ENCODE data around the gene DOC2B. TPM values are rescaled to one million over a fixed set of nuclear protein-coding genes. Genes with fewer than 3 reads are reported as not detected.
"Not testable (repeated sequence)": the region's sequence is repeated elsewhere in the genome, so short reads cannot be mapped to it uniquely, and the experiment has no call there.

Gene DOC2B
- total and polyA plus RNA-seq, 2 experiments from 2014 or later, result 0.42 to 3.8 TPM

DNA sequence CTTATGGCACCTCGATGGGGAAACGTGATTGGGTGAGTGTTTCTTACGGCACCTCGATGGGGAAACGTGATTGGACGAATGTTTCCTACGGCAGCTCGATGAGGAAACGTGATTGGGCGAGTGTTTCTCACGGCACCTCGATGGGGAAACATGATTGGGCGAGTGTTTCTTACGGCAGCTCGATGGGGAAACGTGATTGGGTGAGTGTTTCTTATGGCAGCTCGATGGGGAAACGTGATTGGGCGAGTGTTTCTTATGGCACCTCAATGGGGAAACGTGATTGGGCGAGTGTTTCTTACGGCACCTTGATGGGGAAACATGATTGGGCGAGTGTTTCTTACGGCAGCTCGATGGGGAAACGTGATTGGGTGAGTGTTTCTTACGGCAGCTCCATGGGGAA lies 25.0 kb upstream of the DOC2B start:
- H3K4me1 ChIP-seq (ENCODE audit: insufficient read depth); H3K4me2 ChIP-seq; H3K79me2 ChIP-seq (replicated peaks; ENCODE audit: insufficient read depth); H3K27ac Mint-ChIP-seq; H3K27me3 Mint-ChIP-seq (ENCODE audit: insufficient read depth, low read depth, poor library complexity); H2AFZ ChIP-seq; H3K4me1 Mint-ChIP-seq; ATAC-seq; H3K9me2 ChIP-seq (ENCODE audit: insufficient read depth); DNase-seq (ENCODE audit: low spot score); H3K27me3 ChIP-seq (ENCODE audit: insufficient read depth); H4K20me1 ChIP-seq (replicated peaks; ENCODE audit: insufficient read depth); H3K4me3 Mint-ChIP-seq; H3K36me3 ChIP-seq (ENCODE audit: insufficient read depth); H3F3A ChIP-seq (replicated peaks; ENCODE audit: low read depth); H3K4me3 ChIP-seq; H3K27ac ChIP-seq (ENCODE audit: low read depth): not testable (repeated sequence)
- H3K9me3 Mint-ChIP-seq, result peaks cover 17% of the 10 kb centered on the region
- H3K36me3 Mint-ChIP-seq (ENCODE audit: low read depth), result peaks cover 25% of the 10 kb centered on the region

DNA sequence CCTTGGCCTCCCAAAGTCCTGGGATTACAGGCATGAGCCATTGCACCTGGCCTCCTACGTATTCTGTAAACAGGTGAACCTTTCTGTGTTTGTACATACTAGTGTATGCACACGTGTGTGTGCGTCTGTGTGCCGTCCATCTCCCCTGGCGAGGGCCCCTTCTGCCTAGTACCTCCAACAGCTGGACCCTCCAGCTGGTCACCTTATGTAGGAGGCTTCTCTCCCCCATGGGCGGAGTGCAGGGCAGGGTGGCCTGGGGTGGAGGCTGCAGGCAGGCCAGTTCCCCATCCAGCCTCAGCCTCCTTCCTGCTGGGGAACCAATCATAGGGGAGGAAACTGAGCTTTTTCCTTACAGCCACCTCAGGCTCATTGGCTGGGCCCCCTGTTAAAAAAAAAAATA lies 24.4 kb upstream of the DOC2B start:
- Mint-ChIP-seq H3K4me3 (no peak overlapping the region), H3K4me1 (peaks cover 8% of the 10 kb centered on the region), H3K27ac (no peak overlapping the region), H3K9me3 (peaks cover 17% of the 10 kb centered on the region), H3K27me3 (ENCODE audit: insufficient read depth, low read depth, poor library complexity) (peaks cover 6% of the 10 kb centered on the region), H3K36me3 (ENCODE audit: low read depth) (peaks cover 20% of the 10 kb centered on the region)
- Histone ChIP-seq H2AFZ (no peak overlapping the region), H3K27ac (ENCODE audit: low read depth) (no peak overlapping the region), H3K4me2 (no peak overlapping the region), H3K79me2 (replicated peaks; ENCODE audit: insufficient read depth) (no peaks in the 10 kb centered on the region), H3K4me3 (no peak overlapping the region), H3K36me3 (ENCODE audit: insufficient read depth) (no peaks in the 10 kb centered on the region), H3K27me3 (ENCODE audit: insufficient read depth) (no peaks in the 10 kb centered on the region), H4K20me1 (replicated peaks; ENCODE audit: insufficient read depth) (no peaks in the 10 kb centered on the region), H3K9me2 (ENCODE audit: insufficient read depth) (no peaks in the 10 kb centered on the region), H3K4me1 (ENCODE audit: insufficient read depth) (no peaks in the 10 kb centered on the region), H3F3A (replicated peaks; ENCODE audit: low read depth) (no peaks in the 10 kb centered on the region)
- ATAC-seq (no peak), DNase-seq (ENCODE audit: low spot score) (no peak)
- TF ChIP-seq EZH2phosphoT487 (IDR thresholded peaks at IDR 0.05; ENCODE audit: unreplicated experiment) (no peak), ZNF114 (CRISPR knock-in tag; IDR thresholded peaks at IDR 0.05) (no peak), ZNF331 (CRISPR knock-in tag; IDR thresholded peaks at IDR 0.05; ENCODE audit: low read depth) (no peak), STAT1 (IDR thresholded peaks at IDR 0.05; ENCODE audit: unreplicated experiment) (no peak), EZH2 (IDR thresholded peaks at IDR 0.05; ENCODE audit: low read depth, unreplicated experiment) (no peak), POLR2AphosphoS5 (IDR thresholded peaks at IDR 0.05; ENCODE audit: low read depth) (no peak), CREB1 (CRISPR knock-in tag; IDR thresholded peaks at IDR 0.05; ENCODE audit: low read depth) (no peak), JUNB (IDR thresholded peaks at IDR 0.05; ENCODE audit: unreplicated experiment) (no peak), NANOG (IDR thresholded peaks at IDR 0.05; ENCODE audit: borderline replicate concordance) (no peak)
- TF ChIP-seq, protein P1, sequence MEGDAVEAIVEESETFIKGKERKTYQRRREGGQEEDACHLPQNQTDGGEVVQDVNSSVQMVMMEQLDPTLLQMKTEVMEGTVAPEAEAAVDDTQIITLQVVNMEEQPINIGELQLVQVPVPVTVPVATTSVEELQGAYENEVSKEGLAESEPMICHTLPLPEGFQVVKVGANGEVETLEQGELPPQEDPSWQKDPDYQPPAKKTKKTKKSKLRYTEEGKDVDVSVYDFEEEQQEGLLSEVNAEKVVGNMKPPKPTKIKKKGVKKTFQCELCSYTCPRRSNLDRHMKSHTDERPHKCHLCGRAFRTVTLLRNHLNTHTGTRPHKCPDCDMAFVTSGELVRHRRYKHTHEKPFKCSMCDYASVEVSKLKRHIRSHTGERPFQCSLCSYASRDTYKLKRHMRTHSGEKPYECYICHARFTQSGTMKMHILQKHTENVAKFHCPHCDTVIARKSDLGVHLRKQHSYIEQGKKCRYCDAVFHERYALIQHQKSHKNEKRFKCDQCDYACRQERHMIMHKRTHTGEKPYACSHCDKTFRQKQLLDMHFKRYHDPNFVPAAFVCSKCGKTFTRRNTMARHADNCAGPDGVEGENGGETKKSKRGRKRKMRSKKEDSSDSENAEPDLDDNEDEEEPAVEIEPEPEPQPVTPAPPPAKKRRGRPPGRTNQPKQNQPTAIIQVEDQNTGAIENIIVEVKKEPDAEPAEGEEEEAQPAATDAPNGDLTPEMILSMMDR (conservative IDR thresholded peaks at IDR 0.05; ENCODE audit: low read depth in 2 of 2), result no peak
- TF ChIP-seq, protein P2, sequence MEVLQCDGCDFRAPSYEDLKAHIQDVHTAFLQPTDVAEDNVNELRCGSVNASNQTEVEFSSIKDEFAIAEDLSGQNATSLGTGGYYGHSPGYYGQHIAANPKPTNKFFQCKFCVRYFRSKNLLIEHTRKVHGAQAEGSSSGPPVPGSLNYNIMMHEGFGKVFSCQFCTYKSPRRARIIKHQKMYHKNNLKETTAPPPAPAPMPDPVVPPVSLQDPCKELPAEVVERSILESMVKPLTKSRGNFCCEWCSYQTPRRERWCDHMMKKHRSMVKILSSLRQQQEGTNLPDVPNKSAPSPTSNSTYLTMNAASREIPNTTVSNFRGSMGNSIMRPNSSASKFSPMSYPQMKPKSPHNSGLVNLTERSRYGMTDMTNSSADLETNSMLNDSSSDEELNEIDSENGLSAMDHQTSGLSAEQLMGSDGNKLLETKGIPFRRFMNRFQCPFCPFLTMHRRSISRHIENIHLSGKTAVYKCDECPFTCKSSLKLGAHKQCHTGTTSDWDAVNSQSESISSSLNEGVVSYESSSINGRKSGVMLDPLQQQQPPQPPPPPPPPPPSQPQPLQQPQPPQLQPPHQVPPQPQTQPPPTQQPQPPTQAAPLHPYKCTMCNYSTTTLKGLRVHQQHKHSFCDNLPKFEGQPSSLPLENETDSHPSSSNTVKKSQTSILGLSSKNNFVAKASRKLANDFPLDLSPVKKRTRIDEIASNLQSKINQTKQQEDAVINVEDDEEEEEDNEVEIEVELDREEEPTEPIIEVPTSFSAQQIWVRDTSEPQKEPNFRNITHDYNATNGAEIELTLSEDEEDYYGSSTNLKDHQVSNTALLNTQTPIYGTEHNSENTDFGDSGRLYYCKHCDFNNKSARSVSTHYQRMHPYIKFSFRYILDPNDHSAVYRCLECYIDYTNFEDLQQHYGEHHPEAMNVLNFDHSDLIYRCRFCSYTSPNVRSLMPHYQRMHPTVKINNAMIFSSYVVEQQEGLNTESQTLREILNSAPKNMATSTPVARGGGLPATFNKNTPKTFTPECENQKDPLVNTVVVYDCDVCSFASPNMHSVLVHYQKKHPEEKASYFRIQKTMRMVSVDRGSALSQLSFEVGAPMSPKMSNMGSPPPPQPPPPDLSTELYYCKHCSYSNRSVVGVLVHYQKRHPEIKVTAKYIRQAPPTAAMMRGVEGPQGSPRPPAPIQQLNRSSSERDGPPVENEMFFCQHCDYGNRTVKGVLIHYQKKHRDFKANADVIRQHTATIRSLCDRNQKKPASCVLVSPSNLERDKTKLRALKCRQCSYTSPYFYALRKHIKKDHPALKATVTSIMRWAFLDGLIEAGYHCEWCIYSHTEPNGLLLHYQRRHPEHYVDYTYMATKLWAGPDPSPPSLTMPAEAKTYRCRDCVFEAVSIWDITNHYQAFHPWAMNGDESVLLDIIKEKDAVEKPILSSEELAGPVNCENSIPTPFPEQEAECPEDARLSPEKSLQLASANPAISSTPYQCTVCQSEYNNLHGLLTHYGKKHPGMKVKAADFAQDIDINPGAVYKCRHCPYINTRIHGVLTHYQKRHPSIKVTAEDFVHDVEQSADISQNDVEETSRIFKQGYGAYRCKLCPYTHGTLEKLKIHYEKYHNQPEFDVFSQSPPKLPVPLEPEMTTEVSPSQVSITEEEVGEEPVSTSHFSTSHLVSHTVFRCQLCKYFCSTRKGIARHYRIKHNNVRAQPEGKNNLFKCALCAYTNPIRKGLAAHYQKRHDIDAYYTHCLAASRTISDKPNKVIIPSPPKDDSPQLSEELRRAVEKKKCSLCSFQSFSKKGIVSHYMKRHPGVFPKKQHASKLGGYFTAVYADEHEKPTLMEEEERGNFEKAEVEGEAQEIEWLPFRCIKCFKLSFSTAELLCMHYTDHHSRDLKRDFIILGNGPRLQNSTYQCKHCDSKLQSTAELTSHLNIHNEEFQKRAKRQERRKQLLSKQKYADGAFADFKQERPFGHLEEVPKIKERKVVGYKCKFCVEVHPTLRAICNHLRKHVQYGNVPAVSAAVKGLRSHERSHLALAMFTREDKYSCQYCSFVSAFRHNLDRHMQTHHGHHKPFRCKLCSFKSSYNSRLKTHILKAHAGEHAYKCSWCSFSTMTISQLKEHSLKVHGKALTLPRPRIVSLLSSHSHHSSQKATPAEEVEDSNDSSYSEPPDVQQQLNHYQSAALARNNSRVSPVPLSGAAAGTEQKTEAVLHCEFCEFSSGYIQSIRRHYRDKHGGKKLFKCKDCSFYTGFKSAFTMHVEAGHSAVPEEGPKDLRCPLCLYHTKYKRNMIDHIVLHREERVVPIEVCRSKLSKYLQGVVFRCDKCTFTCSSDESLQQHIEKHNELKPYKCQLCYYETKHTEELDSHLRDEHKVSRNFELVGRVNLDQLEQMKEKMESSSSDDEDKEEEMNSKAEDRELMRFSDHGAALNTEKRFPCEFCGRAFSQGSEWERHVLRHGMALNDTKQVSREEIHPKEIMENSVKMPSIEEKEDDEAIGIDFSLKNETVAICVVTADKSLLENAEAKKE (CRISPR knock-in tag; IDR thresholded peaks at IDR 0.05), result no peak
- TF ChIP-seq, protein P3, sequence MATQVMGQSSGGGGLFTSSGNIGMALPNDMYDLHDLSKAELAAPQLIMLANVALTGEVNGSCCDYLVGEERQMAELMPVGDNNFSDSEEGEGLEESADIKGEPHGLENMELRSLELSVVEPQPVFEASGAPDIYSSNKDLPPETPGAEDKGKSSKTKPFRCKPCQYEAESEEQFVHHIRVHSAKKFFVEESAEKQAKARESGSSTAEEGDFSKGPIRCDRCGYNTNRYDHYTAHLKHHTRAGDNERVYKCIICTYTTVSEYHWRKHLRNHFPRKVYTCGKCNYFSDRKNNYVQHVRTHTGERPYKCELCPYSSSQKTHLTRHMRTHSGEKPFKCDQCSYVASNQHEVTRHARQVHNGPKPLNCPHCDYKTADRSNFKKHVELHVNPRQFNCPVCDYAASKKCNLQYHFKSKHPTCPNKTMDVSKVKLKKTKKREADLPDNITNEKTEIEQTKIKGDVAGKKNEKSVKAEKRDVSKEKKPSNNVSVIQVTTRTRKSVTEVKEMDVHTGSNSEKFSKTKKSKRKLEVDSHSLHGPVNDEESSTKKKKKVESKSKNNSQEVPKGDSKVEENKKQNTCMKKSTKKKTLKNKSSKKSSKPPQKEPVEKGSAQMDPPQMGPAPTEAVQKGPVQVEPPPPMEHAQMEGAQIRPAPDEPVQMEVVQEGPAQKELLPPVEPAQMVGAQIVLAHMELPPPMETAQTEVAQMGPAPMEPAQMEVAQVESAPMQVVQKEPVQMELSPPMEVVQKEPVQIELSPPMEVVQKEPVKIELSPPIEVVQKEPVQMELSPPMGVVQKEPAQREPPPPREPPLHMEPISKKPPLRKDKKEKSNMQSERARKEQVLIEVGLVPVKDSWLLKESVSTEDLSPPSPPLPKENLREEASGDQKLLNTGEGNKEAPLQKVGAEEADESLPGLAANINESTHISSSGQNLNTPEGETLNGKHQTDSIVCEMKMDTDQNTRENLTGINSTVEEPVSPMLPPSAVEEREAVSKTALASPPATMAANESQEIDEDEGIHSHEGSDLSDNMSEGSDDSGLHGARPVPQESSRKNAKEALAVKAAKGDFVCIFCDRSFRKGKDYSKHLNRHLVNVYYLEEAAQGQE (IDR thresholded peaks at IDR 0.05; ENCODE audit: unreplicated experiment), result no peak

Data from GM23338 (cell line).